COR-L47 (cell line): Measurements from ENCODE around the gene LRRC31.
A peak's percentile ranks its signal among the peaks of the same experiment; 100 is the strongest.

Experiments used
- DNase-seq: peaks from one replicate; lab custom pipeline; 2025; lab: John Stamatoyannopoulos, UW

The LRRC31 gene

GRCh38 chr3:169813278-169813677 lies 56.5 kb downstream of the LRRC31 start:
- DNase-seq: no peak

- peak; percentile 97 for DNase-seq
Observed at GRCh38 chr3:169812332-169813235, 57.2 kb downstream of the LRRC31 start, which contains the start of the genes LRRC34 and LRRIQ4. Gene LRRC34, minus strand, starts transcription at chr3:169812904. Its CDS starts 356 bp downstream, at chr3:169812548. Gene LRRIQ4, plus strand, starts transcription at chr3:169812870. Its CDS starts 9,052 bp downstream, at chr3:169821922.

GRCh38 chr3:169811631-169812331 lies 58.0 kb downstream of the LRRC31 start:
- DNase-seq: peak; percentile 72

GRCh38 chr3:169809230-169809795 lies 60.4 kb downstream of the LRRC31 start:
- DNase-seq: no peak

DNA sequence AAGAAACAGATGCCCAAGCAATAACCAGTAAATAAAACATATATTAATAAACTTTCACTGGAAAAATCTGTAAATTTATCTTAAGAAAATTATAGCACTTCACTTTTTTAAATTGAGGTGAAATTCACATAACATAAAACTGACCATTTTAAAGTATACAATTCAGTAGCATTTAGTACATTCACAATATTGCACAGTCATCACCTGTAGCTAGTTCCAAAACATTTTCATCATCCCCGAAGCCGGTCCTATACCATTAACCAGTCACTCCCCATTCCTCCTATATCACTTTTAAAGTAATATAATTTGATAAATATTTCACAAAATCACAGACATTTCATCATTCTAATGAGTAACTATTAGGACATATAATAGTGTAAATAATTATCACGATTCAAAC lies 65.1 kb downstream of the LRRC31 start:
- DNase-seq: no peak

- DNase-seq: no peak
Observed at GRCh38 chr3:169792359-169792758, 77.4 kb downstream of the LRRC31 start.

GRCh38 chr3:169790687-169791429 lies 78.9 kb downstream of the LRRC31 start:
- no peak for DNase-seq

DNA sequence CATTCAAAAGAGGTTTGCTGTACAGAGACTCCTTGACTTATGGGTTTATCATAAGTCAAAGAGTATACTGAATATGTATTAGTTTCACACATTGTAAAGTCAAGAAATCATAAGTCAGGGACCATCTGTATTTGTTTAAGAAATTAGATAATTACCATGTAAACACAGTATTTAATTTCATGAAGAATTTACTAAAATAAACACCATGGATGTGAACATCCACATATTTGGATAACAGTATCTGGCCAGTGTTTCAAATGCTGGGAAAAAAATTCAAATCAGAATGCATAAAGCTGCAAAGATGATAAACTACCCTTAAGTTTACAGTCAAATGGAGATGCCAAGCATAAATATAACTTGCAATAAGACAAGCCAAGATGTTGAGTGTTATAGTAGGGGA lies 79.5 kb downstream of the LRRC31 start:
- DNase-seq: no peak
